NCI-H82 (cell line): ENCODE measurements around the gene GARNL3.

Source experiments
- DNase-seq: peaks from one replicate; lab custom pipeline; 2025; lab: John Stamatoyannopoulos, UW

The GARNL3 gene

DNA sequence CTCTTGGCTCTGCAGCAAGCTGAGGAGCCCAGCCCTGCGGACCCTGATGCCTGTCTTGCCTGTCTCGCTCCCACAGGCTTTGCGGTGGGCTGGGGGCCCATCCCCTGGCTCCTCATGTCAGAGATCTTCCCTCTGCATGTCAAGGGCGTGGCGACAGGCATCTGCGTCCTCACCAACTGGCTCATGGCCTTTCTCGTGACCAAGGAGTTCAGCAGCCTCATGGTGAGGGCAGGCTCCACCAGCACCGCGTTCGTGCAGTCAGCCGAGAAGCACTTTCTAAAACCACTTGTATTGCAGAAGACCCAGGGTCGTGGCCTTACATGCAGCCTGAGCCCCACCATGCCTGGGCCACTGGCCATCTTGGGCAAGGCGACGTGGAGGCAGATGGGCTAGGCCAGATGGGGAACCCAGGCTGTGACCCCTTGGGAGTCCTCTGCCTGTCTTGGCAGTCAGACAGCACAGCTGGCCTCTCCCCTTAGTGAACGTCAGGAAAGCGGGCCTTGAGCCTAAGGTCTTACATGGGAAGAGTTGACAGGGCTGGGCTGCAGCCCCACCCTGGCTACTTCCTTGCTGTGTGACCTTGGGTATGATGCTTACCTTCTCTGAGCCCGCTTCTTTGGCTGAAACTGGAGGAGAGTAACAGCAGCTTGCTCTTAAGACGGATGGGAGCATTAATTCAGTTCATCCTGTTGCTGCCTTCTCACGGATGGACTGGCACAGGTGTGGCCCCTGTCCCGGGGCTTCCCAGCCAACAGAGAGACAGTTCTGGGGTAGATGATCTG, 141.0 kb downstream of the GARNL3 start:
- peak; percentile 28 for DNase-seq

GRCh38 chr9:127406799-127407491, 142.4 kb downstream of the GARNL3 start:
- DNase-seq: no peak

DNA sequence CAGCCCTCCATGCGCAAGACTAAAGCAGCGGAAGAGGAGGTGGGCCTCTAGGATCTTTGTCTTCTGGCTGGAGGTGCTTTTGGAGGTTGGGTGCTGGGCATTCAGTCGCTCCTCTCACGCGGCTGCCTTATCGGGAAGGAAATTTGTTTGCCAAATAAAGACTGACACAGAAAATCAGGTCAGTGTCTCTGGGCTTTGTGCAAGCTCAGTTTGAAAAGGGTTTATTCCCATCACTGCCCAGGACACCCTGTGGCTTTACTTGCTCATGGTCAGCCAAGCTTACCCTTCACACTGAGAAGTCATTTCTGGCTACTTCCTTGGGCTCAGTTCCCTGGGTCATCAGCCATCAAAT, 142.9 kb downstream of the GARNL3 start:
- no peak for DNase-seq

DNA sequence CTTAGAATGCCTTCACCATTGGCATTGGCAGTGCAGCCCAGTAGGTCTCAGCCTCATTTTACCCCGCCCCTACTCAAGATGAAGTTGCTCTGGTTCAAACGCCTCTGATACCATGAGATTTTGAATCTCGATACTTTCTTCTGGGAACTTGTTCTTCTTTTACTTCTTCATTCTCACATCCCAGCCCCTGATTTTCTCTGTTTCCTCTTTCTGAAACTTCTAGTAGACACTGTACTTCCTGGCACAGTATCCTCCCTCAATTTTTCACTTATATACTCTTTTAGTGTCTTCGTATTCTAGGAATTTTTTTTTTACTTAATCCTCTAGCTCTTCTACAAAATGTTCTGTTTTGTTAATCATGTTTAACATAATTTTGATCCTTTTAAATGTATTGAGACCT, 146.5 kb downstream of the GARNL3 start:
- no peak for DNase-seq

GRCh38 chr9:127415141-127415540, 150.6 kb downstream of the GARNL3 start:
- no peak for DNase-seq

- DNase-seq: no peak
These were observed 151.1 kb downstream of the GARNL3 start for GRCh38 chr9:127415657-127416056.

DNA sequence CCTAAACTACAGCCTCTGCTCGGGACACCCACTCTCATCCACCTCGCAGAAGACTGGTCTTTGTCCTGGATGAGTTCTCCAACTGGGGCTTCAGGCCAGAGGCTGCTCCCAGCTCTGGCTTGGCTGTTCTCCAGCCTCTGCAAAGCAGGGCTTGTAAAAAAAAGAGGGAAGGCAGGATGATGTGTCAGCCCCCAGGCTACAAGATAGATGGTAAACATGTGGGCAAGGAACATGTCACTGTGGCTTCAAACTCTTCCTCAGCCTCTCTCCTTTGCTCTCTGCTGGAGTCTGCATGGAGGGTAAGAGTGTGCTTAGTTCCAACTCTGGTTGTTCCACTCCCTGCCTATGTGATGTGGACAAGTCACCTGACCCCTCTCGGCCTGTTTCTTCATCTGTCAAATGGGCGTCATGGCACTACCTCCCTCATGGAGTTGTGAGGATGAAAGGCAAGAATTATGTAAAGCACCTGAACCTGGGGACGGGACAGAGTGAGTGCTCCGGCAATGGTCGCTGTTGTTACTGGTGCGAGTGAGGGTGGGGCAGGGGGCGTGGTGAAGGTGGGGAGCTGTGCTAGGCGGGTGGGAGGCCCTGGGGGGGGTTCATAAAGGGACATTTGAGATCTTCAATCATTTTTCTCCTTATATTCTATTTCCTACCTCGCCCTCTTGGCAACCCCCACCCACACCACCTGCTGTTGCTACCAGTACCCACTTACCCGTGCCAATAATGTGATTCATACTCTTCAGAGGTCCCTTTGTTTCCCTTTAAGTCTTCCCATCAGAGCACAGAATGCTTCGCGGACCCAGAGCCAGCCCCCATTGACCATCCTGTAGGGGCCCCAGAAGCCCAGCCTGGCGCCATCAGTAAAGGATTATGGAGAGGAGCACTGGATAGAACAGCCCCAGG, 152.8 kb downstream of the GARNL3 start:
- DNase-seq: no peak

DNA sequence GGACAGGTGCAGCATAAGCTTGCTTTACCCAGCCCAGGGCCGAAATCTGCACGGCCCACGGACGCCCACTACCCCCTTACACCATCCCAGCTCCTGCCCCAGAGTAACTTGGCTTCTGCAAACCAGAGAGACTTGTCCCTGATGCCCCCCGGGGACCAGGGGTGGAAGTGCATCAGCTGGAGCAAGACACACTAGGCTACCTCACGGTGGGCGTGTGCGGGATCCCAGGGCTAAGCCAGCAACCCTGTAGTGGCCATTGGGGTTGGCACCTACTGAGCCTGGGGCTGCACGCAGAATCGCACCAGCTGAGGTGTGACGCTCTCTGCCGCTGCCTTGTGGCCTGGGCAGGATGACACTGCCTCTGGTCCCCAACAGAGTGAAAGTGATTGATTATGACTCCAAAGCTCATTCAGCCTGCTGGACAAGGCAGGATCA, 153.5 kb downstream of the GARNL3 start:
- DNase-seq: peak; percentile 57

- DNase-seq: no peak
These were observed 154.8 kb downstream of the GARNL3 start for GRCh38 chr9:127419348-127419747.

DNA sequence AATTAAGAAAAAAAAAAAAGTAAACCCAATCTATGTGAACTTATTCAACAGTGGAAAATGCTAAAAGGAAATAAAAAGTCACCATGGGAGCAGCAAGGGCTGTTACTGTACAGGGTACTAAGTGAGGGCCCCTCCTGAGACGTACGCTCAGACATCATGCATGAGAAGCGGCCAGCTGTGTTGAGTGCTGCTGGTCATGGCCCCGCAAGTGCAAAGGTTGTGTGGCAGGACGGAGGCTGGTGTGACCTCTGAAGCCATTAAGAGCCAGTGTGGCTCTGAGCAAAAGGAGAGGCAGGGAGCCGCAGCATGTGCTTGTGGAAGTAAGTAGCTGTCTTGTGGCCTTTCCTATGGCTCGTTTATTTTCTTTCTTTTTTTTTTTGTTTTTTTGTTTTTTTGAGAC, 156.5 kb downstream of the GARNL3 start:
- no peak for DNase-seq

GRCh38 chr9:127422133-127422782, 157.7 kb downstream of the GARNL3 start:
- DNase-seq: no peak

DNA sequence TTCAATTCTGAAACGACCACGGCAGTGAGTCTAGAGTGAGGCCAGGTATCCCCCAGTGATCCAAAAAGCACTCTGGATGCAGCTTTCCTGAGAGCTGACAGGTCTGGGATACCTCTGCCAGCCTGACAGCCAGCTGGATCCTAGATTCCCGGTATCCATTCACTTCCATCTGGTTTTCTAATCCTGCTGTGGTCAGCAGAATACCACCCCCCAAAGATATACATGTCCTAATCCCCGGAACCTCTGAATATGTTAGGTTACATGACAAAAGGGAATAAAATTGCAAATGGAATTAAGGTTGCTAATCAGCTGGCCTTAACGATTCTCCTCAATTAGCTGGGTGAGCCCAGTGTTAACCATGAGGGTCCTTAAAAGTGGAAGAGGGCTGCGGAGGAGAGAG, 158.2 kb downstream of the GARNL3 start:
- DNase-seq: peak; percentile 60

DNA sequence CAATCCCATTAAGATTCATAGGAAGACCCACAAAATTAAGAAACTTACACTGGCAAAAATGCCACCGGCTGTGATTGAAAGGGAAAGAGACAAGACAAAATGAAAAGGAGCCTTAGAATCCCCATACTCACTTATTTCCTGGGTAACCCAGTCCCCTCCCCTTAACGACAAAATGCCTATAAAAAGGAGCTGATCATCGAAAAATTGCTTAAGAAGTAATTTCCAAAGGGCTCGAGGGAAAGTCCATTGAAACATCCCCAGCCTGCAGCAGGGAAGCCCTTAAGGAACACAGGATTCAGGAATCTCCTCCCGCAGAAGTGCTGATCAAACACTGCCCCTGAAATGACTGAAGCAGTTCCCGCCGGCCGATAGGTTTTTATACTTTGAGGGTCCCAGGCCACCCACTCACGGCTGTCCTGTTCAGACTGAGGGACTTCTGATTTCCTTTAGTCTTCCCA, 158.9 kb downstream of the GARNL3 start:
- no peak for DNase-seq

- DNase-seq: peak; percentile 94
These were observed 159.5 kb downstream of the GARNL3 start, which contains the start of gene ZNF79 for GRCh38 chr9:127423934-127424675. Gene ZNF79 (plus strand): TSS chr9:127424382. CDS start chr9:127424788, 406 bp downstream.

DNA sequence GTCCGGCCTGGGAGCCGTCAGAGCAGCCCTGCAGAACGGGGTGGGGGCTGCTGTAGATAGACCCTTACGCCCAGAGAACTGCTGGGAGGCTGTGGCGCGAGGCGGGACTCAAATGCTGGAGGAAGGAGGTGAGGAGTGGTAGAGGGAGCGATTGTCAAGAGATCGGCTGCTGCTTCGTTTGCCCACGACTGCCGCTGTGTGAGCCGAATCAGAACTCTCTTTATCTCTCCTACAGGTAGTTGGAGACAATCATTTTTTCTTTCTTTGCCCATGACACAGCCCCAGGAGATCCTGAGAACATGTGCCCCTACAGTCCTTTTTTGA, 160.1 kb downstream of the GARNL3 start:
- peak; percentile 54 for DNase-seq

DNA sequence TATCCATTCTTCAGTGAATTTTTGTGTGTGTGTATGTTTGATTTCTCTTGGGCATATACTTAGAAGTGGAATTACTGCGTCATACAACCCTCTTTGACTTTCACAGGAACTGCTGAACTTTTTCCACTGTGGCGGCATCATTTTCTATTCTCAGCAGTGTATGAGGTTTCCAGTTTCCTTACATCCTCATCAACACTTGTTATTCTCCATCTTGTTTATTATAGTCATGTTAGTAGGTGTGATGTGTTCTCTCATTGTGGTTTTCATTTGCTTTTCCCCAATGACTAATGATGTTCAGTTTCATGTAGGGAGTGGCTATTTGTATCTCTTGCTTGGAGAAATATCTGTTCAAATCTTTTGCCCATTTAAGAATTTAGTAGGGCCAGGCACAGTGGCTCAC, 162.2 kb downstream of the GARNL3 start:
- DNase-seq: no peak

- peak; percentile 41 for DNase-seq
These were observed 163.8 kb downstream of the GARNL3 start for GRCh38 chr9:127428348-127428747.

DNA sequence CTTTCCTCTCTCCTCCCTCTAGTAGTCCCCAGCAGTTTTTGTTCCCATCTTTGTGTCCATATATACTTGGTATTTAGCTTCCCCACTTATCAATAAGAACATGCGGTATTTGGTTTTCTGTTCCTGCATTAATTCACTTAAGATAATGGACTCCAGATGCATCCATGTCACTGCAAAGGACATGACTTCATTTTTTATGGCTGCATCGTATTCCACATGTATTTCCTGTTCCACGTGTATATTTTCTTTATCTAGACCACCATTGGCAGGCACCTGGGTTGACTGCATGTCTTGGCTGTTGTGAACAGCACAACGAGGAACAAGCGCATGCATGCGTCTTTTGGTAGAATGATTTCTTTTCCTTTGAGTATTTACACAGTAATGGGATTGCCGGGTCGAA, 165.8 kb downstream of the GARNL3 start:
- no peak for DNase-seq

DNA sequence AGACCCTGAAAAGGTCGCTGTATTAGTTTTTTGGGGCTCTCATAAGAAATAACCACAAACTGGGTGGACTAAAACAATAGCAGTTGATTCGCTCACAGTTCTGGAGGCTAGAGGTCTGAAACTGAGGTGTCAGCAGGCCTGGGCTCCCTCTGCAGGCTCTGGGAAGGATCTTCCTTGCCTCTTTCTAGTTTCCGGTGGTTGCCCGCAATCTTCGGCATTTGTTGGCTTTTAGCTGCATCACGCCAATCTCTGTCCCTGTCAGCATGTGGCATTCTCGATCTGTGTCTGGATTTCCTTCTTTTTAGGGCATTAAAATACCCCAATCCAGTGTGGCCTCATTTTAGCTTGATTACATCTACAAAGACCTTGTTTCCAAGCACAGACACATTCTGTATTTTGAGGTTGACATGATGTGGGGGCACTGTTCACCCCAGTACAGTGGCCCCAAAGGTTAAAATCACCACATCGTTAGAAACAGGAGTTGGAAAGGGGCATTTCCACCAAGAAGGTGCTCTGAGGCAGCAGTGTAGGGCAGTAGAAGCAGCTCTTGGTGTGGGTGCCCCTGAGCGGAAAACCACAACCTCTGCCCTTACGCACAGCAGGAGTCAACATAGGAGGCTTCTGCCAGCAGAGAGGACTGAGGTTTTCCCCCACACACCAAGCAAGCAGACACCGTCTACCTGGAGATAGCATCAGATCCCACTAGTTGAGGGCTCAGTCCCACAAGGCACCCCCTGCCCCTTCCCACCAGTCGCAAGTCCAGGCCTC, 173.1 kb downstream of the GARNL3 start:
- DNase-seq: no peak

DNA sequence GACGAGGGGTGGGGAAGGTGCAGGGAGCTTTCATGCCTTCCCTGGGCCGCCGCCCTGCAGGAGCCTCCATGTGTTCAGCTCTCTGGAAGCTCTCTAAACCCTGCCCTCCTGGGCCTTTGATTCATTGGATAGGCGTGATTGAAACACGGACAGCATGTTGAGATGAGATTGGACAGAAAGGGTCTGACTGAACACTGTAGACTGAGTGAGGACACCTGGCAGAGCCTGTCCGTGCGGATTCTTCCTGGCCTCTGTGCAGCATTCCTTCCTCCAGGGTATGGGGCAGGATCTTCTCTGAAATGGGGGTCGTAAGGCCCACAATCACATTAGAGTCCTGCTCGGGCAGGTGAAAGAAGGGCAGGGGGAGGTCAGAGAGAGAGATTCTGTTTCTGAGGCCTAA, 173.8 kb downstream of the GARNL3 start:
- DNase-seq: no peak
